Panc1 (cell line): ENCODE results near the gene ADGRB3. TPM values are rescaled to one million over a fixed set of nuclear protein-coding genes. Genes with fewer than 3 reads are reported as not detected.

Source experiments
- ATAC-seq: fragments of 200-7000 bp; cut with Tn5 transposase; 2 replicates; pipeline ENCODE4 v1.9.1; 2020; ENCODE audit warnings: mild to moderate bottlenecking, moderate library complexity
- BruUV-seq: library from RNA; stranded (reverse); fragments of 400-500 nt; replicated peaks from 2 replicates; lab custom pipeline; 2021; lab: Mats Ljungman, UMichigan
- CTCF ChIA-PET: fragments of 300-600 bp; sonication (Branson Sonifier 250); formaldehyde crosslinking; loops from one replicate; lab custom pipeline; 2022; ENCODE audit warnings: antibody characterized with exemption; lab: Charles Lee
- POLR2A ChIA-PET: fragments of 300-600 bp; sonication (Branson Sonifier 250); formaldehyde crosslinking; loops from one replicate; lab custom pipeline; 2022; ENCODE audit warnings: antibody characterized with exemption; lab: Charles Lee
- DNase-seq: peaks from one replicate; pipeline ENCODE4 v3.0.0-alpha.2; 2010; ENCODE audit warnings: low read depth, low spot score
- H3K27ac ChIP-seq: 2 replicates; pipeline ENCODE4 v1.5.1; 2011; ENCODE audit warnings: mild to moderate bottlenecking, low read length, inconsistent platforms
- H3K27me3 ChIP-seq: fragments of 200-500 bp; sonication (Bioruptor generic); 2 replicates; pipeline ENCODE4 v1.6.0; 2014; ENCODE audit warnings: low read length, inconsistent platforms; ENCODE audit not compliant: control insufficient read depth, insufficient read depth
- H3K36me3 ChIP-seq: fragments of 200-500 bp; sonication (Bioruptor generic); 2 replicates; pipeline ENCODE4 v1.5.1; 2014; ENCODE audit warnings: inconsistent platforms, mild to moderate bottlenecking, low read length, moderate library complexity; ENCODE audit not compliant: control insufficient read depth, insufficient read depth
- H3K4me1 ChIP-seq: 2 replicates; pipeline ENCODE4 v1.5.1; 2011; ENCODE audit warnings: inconsistent platforms, mild to moderate bottlenecking, low read length, moderate library complexity; ENCODE audit not compliant: control insufficient read depth, insufficient read depth
- H3K4me3 ChIP-seq, 2 experiments: 2 replicates each; pipeline ENCODE4 v1.5.1; 2011 to 2012; ENCODE audit warnings: low read depth in 2 of 2, low read length in 2 of 2, mild to moderate bottlenecking in 2 of 2, inconsistent platforms in 1 of 2, moderate library complexity in 1 of 2
- H3K9me3 ChIP-seq: fragments of 200-500 bp; sonication (Bioruptor generic); 2 replicates; pipeline ENCODE4 v1.5.1; 2014; ENCODE audit warnings: low read depth, mild to moderate bottlenecking, inconsistent platforms, low read length, moderate library complexity; ENCODE audit not compliant: control insufficient read depth, insufficient read depth
- CTCF ChIP-seq: fragments of 450-650 bp; IDR thresholded peaks from 2 replicates; pipeline ENCODE4 v1.5.1; 2017; ENCODE audit warnings: mild to moderate bottlenecking
- POLR2AphosphoS5 ChIP-seq: IDR thresholded peaks from 2 replicates; pipeline ENCODE4 v1.6.1; 2012; ENCODE audit warnings: mild to moderate bottlenecking, low read depth, low read length, moderate library complexity
- REST ChIP-seq, 2 experiments: IDR thresholded peaks; 2 replicates each; pipeline ENCODE4 v1.6.1; 2011 to 2012; ENCODE audit warnings: low read depth in 2 of 2, control low read depth in 1 of 2, low read length in 1 of 2, mild to moderate bottlenecking in 1 of 2, moderate library complexity in 1 of 2; ENCODE audit not compliant: insufficient read depth in 1 of 2
- SIN3A ChIP-seq: IDR thresholded peaks from 2 replicates; pipeline ENCODE4 v1.6.1; 2012; ENCODE audit warnings: low read depth, mild to moderate bottlenecking, low read length, moderate library complexity, borderline replicate concordance; ENCODE audit not compliant: insufficient read depth
- TCF7L2 ChIP-seq: IDR thresholded peaks from 2 replicates; pipeline ENCODE4 v1.6.1; 2011; ENCODE audit warnings: mild to moderate bottlenecking, low read depth, low read length, inconsistent platforms
- in situ Hi-C: cut with HindIII; loops from 2 replicates; pipeline ENCODE4 v1.10.0; 2016; ENCODE audit warnings: low sequenced_read_pairs, low pct_unique_long_range_greater_than_20kb
- intact Hi-C: fragments of 100-400 bp; cut with micrococcal nuclease; formaldehyde crosslinking; loops from one replicate; pipeline ENCODE4 v1.10.0; 2022; ENCODE audit not compliant: unreplicated experiment
- total RNA-seq: library from RNA; stranded (reverse); gene quantifications from one replicate; pipeline ENCODE4 v1.2.1, GENCODE V29; 2021; ENCODE audit not compliant: unreplicated experiment

Gene ADGRB3
- total RNA-seq, 1 experiment from 2014 or later, result 0.10 TPM

- ChIA-PET CTCF (no interaction called here), POLR2A (no interaction called here)
These were observed 670.4 kb downstream of the ADGRB3 start for GRCh38 chr6:69305456-69305855.

GRCh38 chr6:69308584-69308983 is 673.5 kb downstream of the ADGRB3 start:
- POLR2A ChIA-PET, result no interaction called here
- intact Hi-C loops (no loop called here), in situ Hi-C loops (no loop called here)
- CTCF ChIA-PET, result no interaction called here
- Histone ChIP-seq H3K9me3 (0 out of 2 replicates have a peak, but pooled peaks cover 8% of the 10 kb centered on the region), H3K36me3 (no peaks in the 10 kb centered on the region), H3K4me1 (no peaks in the 10 kb centered on the region), H3K27me3 (no peaks in the 10 kb centered on the region), H3K27ac (no peak overlapping the region), H3K4me3 (no peak overlapping the region)
- no TSS peak for BruUV-seq
- TF ChIP-seq SIN3A (no peak), CTCF (no peak), TCF7L2 (no peak), REST (IDR thresholded peaks at IDR 0.05; ENCODE audit: insufficient read depth in 1 of 2, low read depth in 2 of 2, low read length in 1 of 2) (no peak), POLR2AphosphoS5 (no peak)
- ATAC-seq (no peak), DNase-seq (no peak)

More at GRCh38 chr6:69305456-69305855, 670.4 kb downstream of the ADGRB3 start:
- intact Hi-C loops (no loop called here), in situ Hi-C loops (no loop called here)
- no peak for ATAC-seq
- Histone ChIP-seq H3K4me3 (no peak overlapping the region), H3K27ac (no peak overlapping the region), H3K36me3 (no peaks in the 10 kb centered on the region), H3K27me3 (no peaks in the 10 kb centered on the region), H3K4me1 (no peaks in the 10 kb centered on the region), H3K9me3 (0 out of 2 replicates have a peak, but pooled peaks cover 8% of the 10 kb centered on the region)
- DNase-seq, result no peak
- BruUV-seq, result no TSS peak
- TF ChIP-seq POLR2AphosphoS5 (no peak), CTCF (no peak), REST (IDR thresholded peaks at IDR 0.05; ENCODE audit: insufficient read depth in 1 of 2, low read depth in 2 of 2, low read length in 1 of 2) (no peak), SIN3A (no peak), TCF7L2 (no peak)
